Choroid plexus epithelial cell (primary cell): ENCODE results near the gene MAPKAP1.

ENCODE experiments used
- DNase-seq: peaks from one replicate; pipeline ENCODE4 v3.0.0-alpha.2; 2010; ENCODE audit warnings: low read depth
- H3K4me3 ChIP-seq: 2 replicates; pipeline ENCODE4 v1.5.1; 2011; ENCODE audit warnings: low read depth, mild to moderate bottlenecking, control low read depth, low read length, moderate library complexity
- CTCF ChIP-seq: conservative IDR thresholded peaks from 2 replicates; pipeline ENCODE4 v1.5.1; 2011; ENCODE audit warnings: low read depth, mild to moderate bottlenecking, control low read depth, inconsistent platforms, low read length, moderate library complexity

MAPKAP1 gene

GRCh38 chr9:125536167-125536772, 170.7 kb downstream of the MAPKAP1 start:
- no peak overlapping the region for H3K4me3 ChIP-seq
- no peak for DNase-seq
- TF ChIP-seq CTCF, result no peak

- DNase-seq, result no peak
- TF ChIP-seq CTCF, result no peak
- H3K4me3 ChIP-seq, result no peak overlapping the region
These were observed 171.9 kb downstream of the MAPKAP1 start for GRCh38 chr9:125534971-125535701.

GRCh38 chr9:125532812-125533594, 174.0 kb downstream of the MAPKAP1 start:
- H3K4me3 ChIP-seq, result no peak overlapping the region
- DNase-seq, result no peak
- no peak for TF ChIP-seq CTCF

GRCh38 chr9:125532412-125532811, 174.6 kb downstream of the MAPKAP1 start:
- no peak overlapping the region for H3K4me3 ChIP-seq
- TF ChIP-seq CTCF, result no peak
- DNase-seq, result no peak

GRCh38 chr9:125529589-125530515, 177.2 kb downstream of the MAPKAP1 start:
- no peak for DNase-seq
- H3K4me3 ChIP-seq, result no peak overlapping the region
- no peak for TF ChIP-seq CTCF

GRCh38 chr9:125529107-125529506, 177.9 kb downstream of the MAPKAP1 start:
- no peak for TF ChIP-seq CTCF
- no peak overlapping the region for H3K4me3 ChIP-seq
- no peak for DNase-seq
